Smooth muscle cell (in vitro differentiated cells): ENCODE results near the gene RALGDS. TPM values are rescaled to one million over a fixed set of nuclear protein-coding genes. Genes with fewer than 3 reads are reported as not detected.

Experiments used
- DNase-seq: peaks from one replicate; lab custom pipeline; 2025; ENCODE audit not compliant: unreplicated experiment; lab: John Stamatoyannopoulos, UW
- H2AFZ ChIP-seq: fragments of 200-600 bp; sonication (generic); 2 replicates; pipeline ENCODE4 v1.6.0; 2016; ENCODE audit warnings: antibody characterized with exemption, low read depth, mild to moderate bottlenecking
- H3F3A ChIP-seq: fragments of 200-600 bp; sonication (generic); 2 replicates; pipeline ENCODE4 v1.6.0; 2017; ENCODE audit warnings: antibody characterized with exemption, low read depth
- H3K27ac ChIP-seq: fragments of 200-600 bp; sonication (generic); 2 replicates; pipeline ENCODE4 v1.5.1; 2016; ENCODE audit warnings: low read depth, mild to moderate bottlenecking
- H3K27me3 ChIP-seq: fragments of 200-600 bp; sonication (generic); 2 replicates; pipeline ENCODE4 v1.6.1; 2016; ENCODE audit warnings: low read depth, mild to moderate bottlenecking
- H3K36me3 ChIP-seq: fragments of 200-600 bp; sonication (generic); 2 replicates; pipeline ENCODE4 v1.5.1; 2016; ENCODE audit warnings: low read depth
- H3K4me1 ChIP-seq: fragments of 200-600 bp; sonication (generic); 2 replicates; pipeline ENCODE4 v1.5.1; 2016; ENCODE audit warnings: low read depth
- H3K4me2 ChIP-seq: fragments of 200-600 bp; sonication (generic); 2 replicates; pipeline ENCODE4 v1.6.0; 2016; ENCODE audit warnings: mild to moderate bottlenecking
- H3K4me3 ChIP-seq: fragments of 200-600 bp; sonication (generic); 2 replicates; pipeline ENCODE4 v1.5.1; 2016; ENCODE audit warnings: mild to moderate bottlenecking
- H3K79me2 ChIP-seq: fragments of 200-600 bp; sonication (generic); 2 replicates; pipeline ENCODE4 v1.6.0; 2016; ENCODE audit warnings: low read depth, mild to moderate bottlenecking
- H3K9ac ChIP-seq: fragments of 200-600 bp; sonication (generic); 2 replicates; pipeline ENCODE4 v1.6.0; 2016; ENCODE audit warnings: low read depth
- H3K9me3 ChIP-seq: fragments of 200-600 bp; sonication (generic); replicated peaks from 2 replicates; pipeline ENCODE4 v1.5.1; 2016; ENCODE audit warnings: low read depth
- H4K20me1 ChIP-seq: fragments of 200-600 bp; sonication (generic); 2 replicates; pipeline ENCODE4 v1.6.0; 2016; ENCODE audit warnings: low read depth
- WGBS: methylation state at CpG from one replicate; pipeline ENCODE4 v1.1.7; 2016; ENCODE audit warnings: low lambda C conversion rate; 5-methylcytosine and 5-hydroxymethylcytosine counted together
- polyA plus RNA-seq: library from polyadenylated mRNA; unstranded; fragments of >200 nt; fragmentation: Nextera tagmentation; extraction: Ambion mirVana; gene quantifications from 2 replicates; pipeline ENCODE4 v1.2.1, GENCODE V29; 2016
- total RNA-seq: library from RNA; depleted of rRNA; stranded (reverse); fragments of >200 nt; gene quantifications from 2 replicates; pipeline ENCODE4 v1.2.3, GENCODE V29; 2014
- TF ChIP-seq, protein P1 (sequence below): fragments of 200-600 bp; sonication (generic); IDR thresholded peaks from 2 replicates; pipeline ENCODE4 v1.5.1; 2017; ENCODE audit warnings: borderline replicate concordance, mild to moderate bottlenecking, antibody characterized with exemption; ENCODE audit not compliant: insufficient read depth, poor library complexity, severe bottlenecking

RALGDS gene
- total and polyA plus RNA-seq, 2 experiments from 2014 or later = 27.8 to 37.7 TPM

DNA sequence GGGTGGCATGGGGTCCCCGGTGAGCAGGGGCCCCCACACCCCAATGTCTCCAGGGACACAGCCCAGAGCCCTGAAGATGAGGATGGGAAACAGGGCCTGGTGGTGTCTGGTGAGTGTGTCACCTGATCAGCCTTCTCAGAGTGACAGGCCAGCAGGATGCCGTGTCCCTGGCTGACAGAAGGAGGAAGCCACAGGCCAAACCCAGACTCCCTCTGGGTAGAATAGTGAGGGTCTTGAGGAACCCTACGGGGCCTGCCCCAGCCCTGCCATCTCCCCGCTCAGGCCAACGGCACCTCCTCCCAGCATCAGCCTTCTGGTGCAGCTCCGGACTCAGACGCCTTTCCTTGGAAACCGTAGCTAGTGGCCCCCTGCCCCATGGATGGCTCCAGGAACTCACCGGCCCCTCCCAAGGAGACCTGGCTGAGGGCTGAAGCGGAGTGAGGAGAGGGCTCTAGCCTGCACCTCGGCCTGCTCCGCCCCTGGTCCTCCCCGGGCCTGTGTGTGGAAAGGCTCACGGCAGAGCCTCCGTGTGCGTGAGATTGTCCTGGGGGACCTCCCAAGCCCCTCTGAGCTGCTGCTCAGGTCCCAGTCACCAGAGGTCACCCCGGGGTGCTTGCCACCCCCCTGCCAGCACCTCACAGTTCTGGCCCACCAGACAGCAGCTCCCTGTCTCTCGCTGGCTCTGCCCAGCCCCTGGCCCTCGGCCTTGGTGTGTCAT, 6.0 kb downstream of the RALGDS start:
- no peaks in the 10 kb centered on the region for H3K36me3 ChIP-seq
- H3K27ac ChIP-seq = peak overlapping the region; percentile 89
- no peaks in the 10 kb centered on the region for H3K27me3 ChIP-seq
- no peak overlapping the region for H3K4me3 ChIP-seq
- peaks cover 42% of the 10 kb centered on the region for H3K4me1 ChIP-seq
- no peaks in the 10 kb centered on the region for H3K9me3 ChIP-seq
- H4K20me1 ChIP-seq = peaks cover 98% of the 10 kb centered on the region
- H2AFZ ChIP-seq = no peak overlapping the region
- peak overlapping the region; percentile 79 for H3K9ac ChIP-seq
- 91% methylated on average over 19 of the region's 19 CpGs for WGBS
- TF ChIP-seq, protein P1, sequence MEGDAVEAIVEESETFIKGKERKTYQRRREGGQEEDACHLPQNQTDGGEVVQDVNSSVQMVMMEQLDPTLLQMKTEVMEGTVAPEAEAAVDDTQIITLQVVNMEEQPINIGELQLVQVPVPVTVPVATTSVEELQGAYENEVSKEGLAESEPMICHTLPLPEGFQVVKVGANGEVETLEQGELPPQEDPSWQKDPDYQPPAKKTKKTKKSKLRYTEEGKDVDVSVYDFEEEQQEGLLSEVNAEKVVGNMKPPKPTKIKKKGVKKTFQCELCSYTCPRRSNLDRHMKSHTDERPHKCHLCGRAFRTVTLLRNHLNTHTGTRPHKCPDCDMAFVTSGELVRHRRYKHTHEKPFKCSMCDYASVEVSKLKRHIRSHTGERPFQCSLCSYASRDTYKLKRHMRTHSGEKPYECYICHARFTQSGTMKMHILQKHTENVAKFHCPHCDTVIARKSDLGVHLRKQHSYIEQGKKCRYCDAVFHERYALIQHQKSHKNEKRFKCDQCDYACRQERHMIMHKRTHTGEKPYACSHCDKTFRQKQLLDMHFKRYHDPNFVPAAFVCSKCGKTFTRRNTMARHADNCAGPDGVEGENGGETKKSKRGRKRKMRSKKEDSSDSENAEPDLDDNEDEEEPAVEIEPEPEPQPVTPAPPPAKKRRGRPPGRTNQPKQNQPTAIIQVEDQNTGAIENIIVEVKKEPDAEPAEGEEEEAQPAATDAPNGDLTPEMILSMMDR = no peak
- H3F3A ChIP-seq = peaks cover 12% of the 10 kb centered on the region
- peak overlapping the region; percentile 72 for H3K4me2 ChIP-seq
- no peak for DNase-seq
- peaks cover 22% of the 10 kb centered on the region for H3K79me2 ChIP-seq

DNA sequence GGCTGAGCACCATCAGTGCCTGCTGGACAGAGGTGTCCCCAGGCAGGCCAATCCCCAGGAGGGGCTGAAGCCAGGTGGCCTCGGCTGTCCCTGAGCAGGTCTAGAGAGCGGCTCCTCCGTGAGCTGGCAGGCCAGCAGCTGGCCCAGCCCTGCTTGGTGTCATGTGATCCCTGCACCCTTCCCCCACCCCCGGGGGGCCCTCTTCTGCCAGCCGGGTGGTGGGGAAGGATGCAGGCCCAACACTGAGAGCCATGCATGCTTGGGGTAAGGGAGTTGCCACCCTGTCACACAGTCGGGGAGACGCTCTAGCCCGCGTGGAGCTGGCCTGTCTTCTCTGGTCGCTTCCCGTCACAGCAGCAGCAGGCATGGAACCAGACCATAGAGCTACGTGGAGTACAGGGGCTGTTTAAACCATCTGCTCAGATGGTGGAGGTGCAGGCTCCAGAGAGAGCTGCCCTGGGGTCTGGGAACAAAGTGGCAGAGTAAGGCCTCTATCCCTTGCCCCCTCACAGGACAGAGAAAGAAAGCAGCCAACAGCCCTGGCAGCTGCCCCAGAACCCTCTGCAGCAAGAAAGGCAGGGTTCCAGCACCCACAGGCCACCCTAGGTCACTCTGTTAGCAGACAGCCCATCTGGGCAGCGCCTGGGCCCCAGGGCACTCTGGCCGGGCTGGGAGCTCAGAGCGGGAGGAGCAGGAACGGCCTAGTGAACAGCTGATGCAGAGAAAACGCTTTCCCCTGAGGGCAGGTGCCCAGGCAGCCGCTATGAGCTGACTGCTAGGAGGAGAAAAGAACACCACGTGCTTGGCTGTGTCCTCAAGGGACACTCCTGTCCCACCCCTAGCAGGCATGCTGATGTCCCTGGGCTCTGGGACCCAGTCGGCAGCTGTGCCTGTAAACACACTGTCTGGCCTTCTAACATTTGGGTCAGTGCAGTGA, 6.8 kb downstream of the RALGDS start:
- H3K27ac ChIP-seq = peak overlapping the region; percentile 89
- H3K4me3 ChIP-seq = no peak overlapping the region
- TF ChIP-seq, protein P1 = no peak
- peak overlapping the region; percentile 79 for H3K9ac ChIP-seq
- H3K27me3 ChIP-seq = no peaks in the 10 kb centered on the region
- H3K9me3 ChIP-seq = no peaks in the 10 kb centered on the region
- peaks cover 34% of the 10 kb centered on the region for H3K4me1 ChIP-seq
- H4K20me1 ChIP-seq = peaks cover 94% of the 10 kb centered on the region
- H3K36me3 ChIP-seq = no peaks in the 10 kb centered on the region
- H3K4me2 ChIP-seq = peak overlapping the region; percentile 72
- DNase-seq = peak; percentile 39
- H2AFZ ChIP-seq = no peak overlapping the region
- peaks cover 22% of the 10 kb centered on the region for H3K79me2 ChIP-seq
- 47% methylated on average over 20 of the region's 20 CpGs for WGBS
- H3F3A ChIP-seq = peaks cover 12% of the 10 kb centered on the region

DNA sequence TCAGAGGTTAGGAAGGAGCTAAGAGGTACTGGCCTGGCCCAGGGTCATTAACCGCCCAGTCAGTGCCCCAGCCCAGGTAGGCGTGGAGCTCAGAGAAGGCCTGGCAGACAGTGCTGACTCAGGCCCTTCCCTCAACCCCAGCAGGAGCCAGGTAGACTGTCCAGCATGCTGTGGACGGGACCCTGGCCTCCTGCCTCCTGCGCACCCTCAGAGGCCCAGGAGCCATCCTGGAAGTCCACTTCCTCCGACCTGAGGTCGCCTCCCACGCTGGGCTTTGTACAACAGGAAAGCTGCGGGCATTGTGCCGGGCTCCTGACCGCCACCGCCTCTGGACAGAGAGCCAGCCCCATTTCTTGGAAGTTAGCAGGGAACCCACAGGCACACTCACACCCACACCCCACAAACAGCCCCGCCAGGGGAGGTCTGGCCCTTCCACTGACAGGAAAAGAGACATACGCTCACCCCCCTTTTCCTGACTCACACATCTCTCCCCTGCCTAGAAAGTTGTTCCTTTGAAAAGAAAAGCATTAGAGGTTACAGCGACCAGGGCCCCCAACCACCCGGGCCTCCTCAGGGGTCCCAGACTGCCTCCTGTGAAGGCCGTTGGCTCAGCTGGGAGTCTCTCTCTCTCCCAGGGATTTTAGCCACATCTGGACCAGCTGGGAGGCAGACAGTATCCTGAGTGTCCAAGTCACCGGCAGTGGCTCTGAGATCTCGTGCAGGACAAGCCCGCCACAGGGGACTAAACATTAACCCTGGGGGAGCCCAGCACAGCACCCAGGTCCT, 7.7 kb downstream of the RALGDS start:
- H3K4me3 ChIP-seq = no peak overlapping the region
- H3K9me3 ChIP-seq = no peaks in the 10 kb centered on the region
- 67% methylated on average over 19 of the region's 19 CpGs for WGBS
- peak overlapping the region; percentile 72 for H3K4me2 ChIP-seq
- peaks cover 89% of the 10 kb centered on the region for H4K20me1 ChIP-seq
- peak overlapping the region; percentile 89 for H3K27ac ChIP-seq
- peaks cover 12% of the 10 kb centered on the region for H3F3A ChIP-seq
- DNase-seq = no peak
- no peak overlapping the region for H2AFZ ChIP-seq
- TF ChIP-seq, protein P1 = no peak
- H3K9ac ChIP-seq = peak overlapping the region; percentile 64
- peaks cover 26% of the 10 kb centered on the region for H3K4me1 ChIP-seq
- H3K27me3 ChIP-seq = no peaks in the 10 kb centered on the region
- H3K36me3 ChIP-seq = no peaks in the 10 kb centered on the region
- peaks cover 17% of the 10 kb centered on the region for H3K79me2 ChIP-seq
